ENCODE results near the gene PRPF4. TPM values are rescaled to one million over a fixed set of nuclear protein-coding genes. Genes with fewer than 3 reads are reported as not detected.

Gene PRPF4
- total RNA-seq, 6 experiments from 2014 or later, result 24.5 to 32.8 (median 29.4) TPM

- Mint-ChIP-seq H3K27me3 (ENCODE audit: insufficient read depth) (peaks cover 13% of the 10 kb centered on the region), H3K4me1 (ENCODE audit: low read depth) (peaks cover 7% of the 10 kb centered on the region), H3K27ac (no peak overlapping the region), H3K4me3 (no peak overlapping the region), H3K36me3 (ENCODE audit: low read depth) (peaks cover 3% of the 10 kb centered on the region; the same call in 1 of the 2 replicates), H3K9me3 (no peaks in the 10 kb centered on the region)
- TF ChIP-seq, protein P1, sequence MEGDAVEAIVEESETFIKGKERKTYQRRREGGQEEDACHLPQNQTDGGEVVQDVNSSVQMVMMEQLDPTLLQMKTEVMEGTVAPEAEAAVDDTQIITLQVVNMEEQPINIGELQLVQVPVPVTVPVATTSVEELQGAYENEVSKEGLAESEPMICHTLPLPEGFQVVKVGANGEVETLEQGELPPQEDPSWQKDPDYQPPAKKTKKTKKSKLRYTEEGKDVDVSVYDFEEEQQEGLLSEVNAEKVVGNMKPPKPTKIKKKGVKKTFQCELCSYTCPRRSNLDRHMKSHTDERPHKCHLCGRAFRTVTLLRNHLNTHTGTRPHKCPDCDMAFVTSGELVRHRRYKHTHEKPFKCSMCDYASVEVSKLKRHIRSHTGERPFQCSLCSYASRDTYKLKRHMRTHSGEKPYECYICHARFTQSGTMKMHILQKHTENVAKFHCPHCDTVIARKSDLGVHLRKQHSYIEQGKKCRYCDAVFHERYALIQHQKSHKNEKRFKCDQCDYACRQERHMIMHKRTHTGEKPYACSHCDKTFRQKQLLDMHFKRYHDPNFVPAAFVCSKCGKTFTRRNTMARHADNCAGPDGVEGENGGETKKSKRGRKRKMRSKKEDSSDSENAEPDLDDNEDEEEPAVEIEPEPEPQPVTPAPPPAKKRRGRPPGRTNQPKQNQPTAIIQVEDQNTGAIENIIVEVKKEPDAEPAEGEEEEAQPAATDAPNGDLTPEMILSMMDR (IDR thresholded peaks at IDR 0.05), result no peak
- DNase-seq, result no peak
These were observed 22.9 kb downstream of the PRPF4 start for GRCh38 chr9:113298311-113298710.

DNA sequence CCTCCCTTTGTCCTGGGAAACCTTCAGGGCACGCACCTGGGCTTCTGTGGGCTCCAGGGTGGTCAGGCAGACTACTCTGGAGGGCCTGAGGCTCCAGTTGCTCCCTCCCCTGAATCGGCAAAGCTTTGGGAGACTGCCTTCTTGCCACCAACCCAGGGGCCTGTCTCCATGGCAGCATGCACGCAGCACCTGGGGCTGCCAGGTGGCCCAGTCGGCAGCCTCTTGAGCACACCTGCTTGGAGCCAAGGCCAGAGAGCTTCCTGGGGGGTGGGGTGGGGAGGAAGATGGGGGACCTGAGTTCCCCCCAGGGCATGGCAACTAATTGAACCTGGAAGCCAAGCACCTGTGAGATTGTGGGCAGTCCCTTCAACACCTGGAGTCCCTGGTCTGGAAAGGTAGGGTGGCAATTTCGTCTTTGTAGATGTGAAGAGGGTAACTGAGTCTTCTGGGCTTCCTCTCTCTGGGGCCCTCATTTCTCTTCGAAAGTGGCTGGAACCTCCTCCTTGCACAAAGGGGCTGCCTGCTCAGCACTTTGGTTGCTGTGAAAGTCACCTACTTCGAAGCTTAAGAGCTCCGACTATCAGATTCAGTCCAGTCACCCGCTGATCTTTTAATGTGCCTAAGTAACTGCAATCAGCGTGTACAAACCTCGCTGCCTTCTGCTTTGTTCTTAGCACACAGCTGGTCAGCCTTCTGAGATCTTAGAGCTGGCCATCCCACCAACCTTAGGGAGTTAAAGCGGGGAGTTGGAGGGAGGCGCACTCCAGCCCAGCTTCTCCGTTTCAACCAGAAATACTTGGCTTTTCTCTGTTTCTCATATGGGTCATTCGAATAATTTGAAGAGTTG is 23.7 kb downstream of the PRPF4 start:
- DNase-seq, result no peak
- H3K27me3 Mint-ChIP-seq (ENCODE audit: insufficient read depth), result peaks cover 14% of the 10 kb centered on the region
- no peak overlapping the region for H3K27ac Mint-ChIP-seq
- TF ChIP-seq, protein P1 (IDR thresholded peaks at IDR 0.05), result no peak
- no peak overlapping the region for H3K4me3 Mint-ChIP-seq
- no peaks in the 10 kb centered on the region for H3K36me3 Mint-ChIP-seq (ENCODE audit: low read depth)
- no peaks in the 10 kb centered on the region for H3K4me1 Mint-ChIP-seq (ENCODE audit: low read depth)
- no peaks in the 10 kb centered on the region for H3K9me3 Mint-ChIP-seq

GRCh38 chr9:113299800-113300292 is 24.4 kb downstream of the PRPF4 start:
- no peaks in the 10 kb centered on the region for H3K4me1 Mint-ChIP-seq (ENCODE audit: low read depth)
- H3K27ac Mint-ChIP-seq, result no peak overlapping the region
- peaks cover 14% of the 10 kb centered on the region for H3K27me3 Mint-ChIP-seq (ENCODE audit: insufficient read depth)
- TF ChIP-seq, protein P1 (IDR thresholded peaks at IDR 0.05), result no peak
- no peaks in the 10 kb centered on the region for H3K36me3 Mint-ChIP-seq (ENCODE audit: low read depth)
- no peaks in the 10 kb centered on the region for H3K9me3 Mint-ChIP-seq
- no peak overlapping the region for H3K4me3 Mint-ChIP-seq
- DNase-seq, result no peak

- Mint-ChIP-seq H3K27ac (no peak overlapping the region), H3K27me3 (ENCODE audit: insufficient read depth) (peaks cover 21% of the 10 kb centered on the region), H3K4me1 (ENCODE audit: low read depth) (no peaks in the 10 kb centered on the region), H3K9me3 (no peaks in the 10 kb centered on the region), H3K36me3 (ENCODE audit: low read depth) (no peaks in the 10 kb centered on the region), H3K4me3 (no peak overlapping the region)
- no peak for DNase-seq
- TF ChIP-seq, protein P1 (IDR thresholded peaks at IDR 0.05), result no peak
These were observed 26.1 kb downstream of the PRPF4 start for GRCh38 chr9:113301548-113301947.

GRCh38 chr9:113302792-113303418 is 27.4 kb downstream of the PRPF4 start, which contains the start of gene RNF183:
Gene RNF183, minus strand, starts transcription at chr9:113303376. Its CDS starts 5,192 bp downstream, at chr9:113298184.
- TF ChIP-seq, protein P1 (IDR thresholded peaks at IDR 0.05), result no peak
- peaks cover 25% of the 10 kb centered on the region for H3K27me3 Mint-ChIP-seq (ENCODE audit: insufficient read depth)
- no peaks in the 10 kb centered on the region for H3K9me3 Mint-ChIP-seq
- no peaks in the 10 kb centered on the region for H3K4me1 Mint-ChIP-seq (ENCODE audit: low read depth)
- no peak for DNase-seq
- H3K27ac Mint-ChIP-seq, result no peak within 1 kb of the TSS
- no peak within 1 kb of the TSS for H3K4me3 Mint-ChIP-seq
- no peaks in the 10 kb centered on the region for H3K36me3 Mint-ChIP-seq (ENCODE audit: low read depth)

Measured in HFFc6 (cell line).